Neural cell (in vitro differentiated cells): ENCODE data around the gene CDC42BPB. TPM values are rescaled to one million over a fixed set of nuclear protein-coding genes. Genes with fewer than 3 reads are reported as not detected.

Experiments used
- H2AFZ ChIP-seq: fragments of 200-600, 300-800 bp; sonication (generic), shearing (Covaris generic); 2 replicates; pipeline ENCODE4 v1.6.0; 2014; ENCODE audit warnings: low read depth, mild to moderate bottlenecking, antibody characterized with exemption, low read length, moderate library complexity
- H3F3A ChIP-seq: fragments of 200-600 bp; shearing (Covaris generic); 2 replicates; pipeline ENCODE4 v1.6.1; 2016; ENCODE audit warnings: mild to moderate bottlenecking, moderate library complexity, mixed read lengths, antibody characterized with exemption, low read length; ENCODE audit not compliant: insufficient read depth, poor library complexity, severe bottlenecking
- H3K27ac ChIP-seq: fragments of 200-600, 300-800 bp; sonication (generic), shearing (Covaris generic); 2 replicates; pipeline ENCODE4 v1.5.1; 2014; ENCODE audit warnings: mild to moderate bottlenecking, low read length, moderate library complexity
- H3K27me3 ChIP-seq: fragments of 300-800, 200-600 bp; sonication (generic), shearing (Covaris generic); 2 replicates; pipeline ENCODE4 v1.6.0; 2014; ENCODE audit warnings: mild to moderate bottlenecking, low read depth, low read length, moderate library complexity; ENCODE audit not compliant: insufficient read depth
- H3K36me3 ChIP-seq: fragments of 300-800, 200-600 bp; sonication (generic), shearing (Covaris generic); 2 replicates; pipeline ENCODE4 v1.5.1; 2014; ENCODE audit warnings: mild to moderate bottlenecking, antibody characterized with exemption, low read length, moderate library complexity; ENCODE audit not compliant: insufficient read depth
- H3K4me2 ChIP-seq: fragments of 300-800, 200-600 bp; sonication (generic), shearing (Covaris generic); 2 replicates; pipeline ENCODE4 v1.6.0; 2014; ENCODE audit warnings: mild to moderate bottlenecking, low read length
- H3K4me3 ChIP-seq: fragments of 300-800, 200-600 bp; sonication (generic), shearing (Covaris generic); 2 replicates; pipeline ENCODE4 v1.5.1; 2014; ENCODE audit warnings: mild to moderate bottlenecking, low read length, moderate library complexity
- H3K79me2 ChIP-seq: fragments of 200-600 bp; shearing (Covaris generic); replicated peaks from 2 replicates; pipeline ENCODE4 v1.6.0; 2014; ENCODE audit warnings: mild to moderate bottlenecking, low read length, moderate library complexity; ENCODE audit not compliant: insufficient read depth
- H3K9ac ChIP-seq: fragments of 300-800, 200-600 bp; sonication (generic), shearing (Covaris generic); 2 replicates; pipeline ENCODE4 v1.6.1; 2016; ENCODE audit warnings: mild to moderate bottlenecking, low read length, mixed read lengths
- H3K9me2 ChIP-seq: fragments of 200-600 bp; shearing (Covaris generic); 2 replicates; pipeline ENCODE4 v1.6.1; 2016; ENCODE audit warnings: mild to moderate bottlenecking, low read length, mixed read lengths; ENCODE audit not compliant: insufficient read depth
- H3K9me3 ChIP-seq: fragments of 200-600, 300-800 bp; sonication (generic), shearing (Covaris generic); 2 replicates; pipeline ENCODE4 v1.6.1; 2016; ENCODE audit warnings: mild to moderate bottlenecking, mixed run types, low read length, moderate library complexity, mixed read lengths
- H4K20me1 ChIP-seq: fragments of 200-600 bp; shearing (Covaris generic); 2 replicates; pipeline ENCODE4 v1.6.1; 2016; ENCODE audit warnings: mild to moderate bottlenecking, mixed run types; ENCODE audit not compliant: insufficient read depth
- CTCF ChIP-seq: fragments of 450-650 bp; IDR thresholded peaks from 2 replicates; pipeline ENCODE4 v1.5.1; 2014; ENCODE audit warnings: antibody characterized with exemption, mild to moderate bottlenecking, moderate library complexity; ENCODE audit not compliant: poor library complexity, severe bottlenecking
- EP300 ChIP-seq: fragments of 450-650 bp; conservative IDR thresholded peaks from 2 replicates; pipeline ENCODE4 v1.6.1; 2014; ENCODE audit warnings: antibody characterized with exemption, mild to moderate bottlenecking, moderate library complexity; ENCODE audit not compliant: poor library complexity, severe bottlenecking
- EZH2 ChIP-seq: fragments of 200-600, 300-800 bp; shearing (Covaris generic), sonication (generic); IDR thresholded peaks from 2 replicates; pipeline ENCODE4 v1.6.1; 2014; ENCODE audit warnings: antibody characterized with exemption, low read length, borderline replicate concordance, mild to moderate bottlenecking; ENCODE audit not compliant: insufficient read depth, poor library complexity, severe bottlenecking
- MXI1 ChIP-seq: fragments of 450-650 bp; conservative IDR thresholded peaks from 2 replicates; pipeline ENCODE4 v1.6.1; 2014; ENCODE audit warnings: antibody characterized with exemption, mild to moderate bottlenecking; ENCODE audit not compliant: poor library complexity, severe bottlenecking
- POLR2AphosphoS5 ChIP-seq: IDR thresholded peaks from 2 replicates; pipeline ENCODE4 v1.6.1; 2012
- RAD21 ChIP-seq: fragments of 450-650 bp; conservative IDR thresholded peaks from 2 replicates; pipeline ENCODE4 v1.6.1; 2014; ENCODE audit warnings: antibody characterized with exemption, mild to moderate bottlenecking, moderate library complexity
- REST ChIP-seq: IDR thresholded peaks from 2 replicates; pipeline ENCODE4 v1.6.1; 2012; ENCODE audit warnings: borderline replicate concordance
- SMC3 ChIP-seq: fragments of 450-650 bp; conservative IDR thresholded peaks from 2 replicates; pipeline ENCODE4 v1.6.1; 2014; ENCODE audit warnings: antibody characterized with exemption, mild to moderate bottlenecking, moderate library complexity; ENCODE audit not compliant: poor library complexity
- TAF1 ChIP-seq: IDR thresholded peaks from 2 replicates; pipeline ENCODE4 v1.6.1; 2012; ENCODE audit warnings: low read depth
- polyA plus RNA-seq: library from polyadenylated mRNA; depleted of rRNA; stranded (reverse); fragments of >200 nt; gene quantifications from 2 replicates; pipeline ENCODE4 v1.2.3, GENCODE V29; 2014

CDC42BPB gene
- polyA plus RNA-seq, 1 donor from 2014 or later = 43.8 TPM

DNA sequence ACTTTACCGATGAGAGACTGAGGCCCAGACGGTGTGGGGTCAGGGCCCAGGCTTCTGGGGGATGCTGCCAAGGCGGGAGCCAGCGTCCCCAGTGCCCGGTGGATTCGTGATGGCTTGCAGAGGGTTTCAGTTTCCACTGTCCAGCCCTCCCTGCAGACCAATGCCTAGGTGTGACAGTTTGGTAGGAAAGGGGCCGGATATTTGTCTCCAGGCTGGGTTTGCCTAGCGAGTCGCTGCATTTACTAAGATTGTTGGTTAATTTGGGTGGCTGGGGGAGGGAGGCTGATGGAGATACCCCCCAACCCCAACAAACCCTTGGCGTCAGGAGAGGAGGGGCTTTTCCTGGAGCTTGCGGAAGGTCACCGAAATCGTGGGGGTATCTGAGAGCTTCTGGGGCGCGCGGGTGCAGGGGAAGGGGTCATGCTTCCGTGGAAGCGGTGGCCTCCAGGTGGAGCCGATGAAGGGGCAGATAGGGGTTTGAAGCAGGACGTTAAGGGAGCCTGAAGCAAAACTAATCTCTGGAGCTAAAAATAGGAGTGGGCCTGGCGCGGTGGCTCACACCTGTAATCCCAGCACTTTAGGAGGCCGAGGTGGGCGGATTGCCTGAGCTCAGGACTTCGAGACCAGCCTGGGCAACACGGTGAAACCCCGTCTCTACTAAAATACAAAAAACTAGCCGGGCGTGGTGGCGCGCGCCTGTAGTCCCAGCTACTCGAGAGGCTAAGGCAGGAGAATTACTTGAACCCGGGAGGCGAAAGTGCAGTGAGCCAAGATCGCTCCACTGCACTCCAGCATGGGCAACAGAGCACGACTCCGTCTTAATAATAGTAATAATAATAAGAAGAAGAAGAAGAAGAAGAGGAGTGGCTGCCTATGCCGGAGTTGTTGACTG is 1.1 kb upstream of the CDC42BPB start:
- TF ChIP-seq RAD21 = peak; percentile 14
- TF ChIP-seq EZH2 = no peak
- TF ChIP-seq TAF1 = no peak
- peak; percentile 26 for TF ChIP-seq CTCF
- TF ChIP-seq SMC3 = peak; percentile 18
- TF ChIP-seq EP300 = no peak
- no peak for TF ChIP-seq REST
- peak; percentile 15 for TF ChIP-seq MXI1
- TF ChIP-seq POLR2AphosphoS5 = no peak
- peak overlapping the region; percentile 66 for H3K27ac ChIP-seq
- H3K4me3 ChIP-seq = peak overlapping the region; percentile 98

DNA sequence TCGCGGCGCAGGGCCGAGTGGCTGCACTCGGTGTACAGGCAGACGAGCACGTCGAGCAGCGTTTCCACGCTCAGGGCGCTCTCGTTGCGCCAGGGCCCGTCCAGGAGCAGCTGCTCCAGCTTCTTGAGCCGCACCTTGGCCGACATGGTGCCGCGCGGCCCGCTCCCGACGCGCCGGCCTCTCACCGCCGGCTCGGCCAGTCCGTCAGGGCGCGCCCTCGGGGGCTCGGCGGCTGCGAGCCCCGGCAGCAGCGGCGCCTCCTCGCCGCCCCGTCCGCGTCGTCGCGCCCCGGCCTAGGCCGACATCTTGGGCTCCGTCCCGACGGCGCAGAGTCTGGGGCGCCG is 349 bp downstream of the CDC42BPB start:
- no peaks in the 10 kb centered on the region for H4K20me1 ChIP-seq
- H3K4me3 ChIP-seq = peak overlapping the region; percentile 96
- peaks cover 3% of the 10 kb centered on the region for H3F3A ChIP-seq
- H3K79me2 ChIP-seq = peaks cover 38% of the 10 kb centered on the region
- H2AFZ ChIP-seq = no peak overlapping the region
- peak overlapping the region; percentile 76 for H3K9ac ChIP-seq
- H3K36me3 ChIP-seq = no peaks in the 10 kb centered on the region
- no peaks in the 10 kb centered on the region for H3K27me3 ChIP-seq
- H3K4me2 ChIP-seq = no peak overlapping the region
- H3K9me2 ChIP-seq = no peaks in the 10 kb centered on the region
- H3K9me3 ChIP-seq = no peaks in the 10 kb centered on the region
- H3K27ac ChIP-seq = peak overlapping the region; percentile 42
- TF ChIP-seq REST (no peak), POLR2AphosphoS5 (no peak), TAF1 (no peak), SMC3 (no peak), MXI1 (no peak), EZH2 (no peak), CTCF (no peak), RAD21 (no peak), EP300 (no peak)

More for the DNA sequence above, 1.1 kb upstream of the CDC42BPB start:
- Histone ChIP-seq H4K20me1 (no peaks in the 10 kb centered on the region), H3K36me3 (no peaks in the 10 kb centered on the region), H3K9me2 (no peaks in the 10 kb centered on the region), H3K9me3 (no peaks in the 10 kb centered on the region), H3F3A (peaks cover 3% of the 10 kb centered on the region), H2AFZ (peak overlapping the region; percentile 73), H3K27me3 (no peaks in the 10 kb centered on the region), H3K9ac (peak overlapping the region; percentile 83), H3K4me2 (peak overlapping the region; percentile 92), H3K79me2 (peaks cover 29% of the 10 kb centered on the region)
